Epithelial cell of proximal tubule (primary cell): ENCODE results near the gene PRKAG3. TPM values are rescaled to one million over a fixed set of nuclear protein-coding genes. Genes with fewer than 3 reads are reported as not detected.

ENCODE experiments used
- DNase-seq: peaks from one replicate; pipeline ENCODE4 v3.0.0-alpha.2; 2011; ENCODE audit warnings: low read depth
- H3K4me3 ChIP-seq: 2 replicates; pipeline ENCODE4 v1.5.1; 2011; ENCODE audit warnings: low read depth, mild to moderate bottlenecking, low read length
- total RNA-seq: library from RNA; depleted of rRNA; stranded (reverse); fragments of >200 nt; gene quantifications from 2 replicates; pipeline ENCODE4 v1.2.3, GENCODE V29; 2015
- TF ChIP-seq, protein P1 (sequence below): conservative IDR thresholded peaks from 2 replicates; pipeline ENCODE4 v1.5.1; 2012; ENCODE audit warnings: low read depth, mild to moderate bottlenecking, low read length

Gene PRKAG3
- total RNA-seq, 1 donor from 2014 or later = not detected

GRCh38 chr2:218858138-218858445 lies 26.5 kb upstream of the PRKAG3 start:
- TF ChIP-seq, protein P1, sequence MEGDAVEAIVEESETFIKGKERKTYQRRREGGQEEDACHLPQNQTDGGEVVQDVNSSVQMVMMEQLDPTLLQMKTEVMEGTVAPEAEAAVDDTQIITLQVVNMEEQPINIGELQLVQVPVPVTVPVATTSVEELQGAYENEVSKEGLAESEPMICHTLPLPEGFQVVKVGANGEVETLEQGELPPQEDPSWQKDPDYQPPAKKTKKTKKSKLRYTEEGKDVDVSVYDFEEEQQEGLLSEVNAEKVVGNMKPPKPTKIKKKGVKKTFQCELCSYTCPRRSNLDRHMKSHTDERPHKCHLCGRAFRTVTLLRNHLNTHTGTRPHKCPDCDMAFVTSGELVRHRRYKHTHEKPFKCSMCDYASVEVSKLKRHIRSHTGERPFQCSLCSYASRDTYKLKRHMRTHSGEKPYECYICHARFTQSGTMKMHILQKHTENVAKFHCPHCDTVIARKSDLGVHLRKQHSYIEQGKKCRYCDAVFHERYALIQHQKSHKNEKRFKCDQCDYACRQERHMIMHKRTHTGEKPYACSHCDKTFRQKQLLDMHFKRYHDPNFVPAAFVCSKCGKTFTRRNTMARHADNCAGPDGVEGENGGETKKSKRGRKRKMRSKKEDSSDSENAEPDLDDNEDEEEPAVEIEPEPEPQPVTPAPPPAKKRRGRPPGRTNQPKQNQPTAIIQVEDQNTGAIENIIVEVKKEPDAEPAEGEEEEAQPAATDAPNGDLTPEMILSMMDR = no peak
- no peak for DNase-seq
- H3K4me3 ChIP-seq = no peak overlapping the region

GRCh38 chr2:218857371-218858137 lies 26.0 kb upstream of the PRKAG3 start:
- DNase-seq = no peak
- no peak overlapping the region for H3K4me3 ChIP-seq
- TF ChIP-seq, protein P1 = no peak

- no peak overlapping the region for H3K4me3 ChIP-seq
- no peak for DNase-seq
- TF ChIP-seq, protein P1 = no peak
These were observed 25.3 kb upstream of the PRKAG3 start for GRCh38 chr2:218856896-218857243.

- no peak for DNase-seq
- H3K4me3 ChIP-seq = no peak overlapping the region
- TF ChIP-seq, protein P1 = no peak
These were observed 24.7 kb upstream of the PRKAG3 start for GRCh38 chr2:218856167-218856895.

- no peak for DNase-seq
- TF ChIP-seq, protein P1 = no peak
- H3K4me3 ChIP-seq = no peak overlapping the region
These were observed 23.9 kb upstream of the PRKAG3 start for GRCh38 chr2:218855305-218856166.

GRCh38 chr2:218854860-218855259 lies 23.3 kb upstream of the PRKAG3 start:
- no peak overlapping the region for H3K4me3 ChIP-seq
- no peak for DNase-seq
- TF ChIP-seq, protein P1 = no peak
